H1 (cell line): Measurements from ENCODE around the gene SPI1. TPM values are rescaled to one million over a fixed set of nuclear protein-coding genes. Genes with fewer than 3 reads are reported as not detected.

ENCODE experiments used
- POU5F1 ChIP-seq: IDR thresholded peaks from 2 replicates; pipeline ENCODE4 v1.6.1; 2011; ENCODE audit warnings: low read depth, mild to moderate bottlenecking, low read length, moderate library complexity
- SRF ChIP-seq: IDR thresholded peaks from 2 replicates; pipeline ENCODE4 v1.6.1; 2011; ENCODE audit warnings: mild to moderate bottlenecking, low read depth, low read length, moderate library complexity
- polyA plus RNA-seq, 7 experiments: library from polyadenylated mRNA; depleted of rRNA in 3 of 7; stranded (reverse) in 5 of 7; unstranded in 2 of 7; fragments of >200 nt in 5 of 7; fragments of 200-250 nt in 2 of 7; gene quantifications; 1 replicate in 5 of 7; 2 replicates in 1 of 7; 4 replicates in 1 of 7; pipeline versions ENCODE4 v1.2.1 to v1.2.3, GENCODE V29; 2011 to 2013; ENCODE audit warnings: missing spikeins in 2 of 7, mixed read lengths in 2 of 7
- total RNA-seq: library from RNA; stranded (reverse); fragmentation: NEBNext Ultra II Directional; extraction: Animal tissue kit (Norgen Biotek cat#: 25700); gene quantifications from 2 replicates; pipeline ENCODE4 v1.2.1, GENCODE V29; 2021

Gene SPI1
- total and polyA plus RNA-seq, 2 of the 8 experiments (the other 6 are each of a cell fraction or from before 2014, with no cell fraction given), result 0.12 TPM; not detected in 1

DNA sequence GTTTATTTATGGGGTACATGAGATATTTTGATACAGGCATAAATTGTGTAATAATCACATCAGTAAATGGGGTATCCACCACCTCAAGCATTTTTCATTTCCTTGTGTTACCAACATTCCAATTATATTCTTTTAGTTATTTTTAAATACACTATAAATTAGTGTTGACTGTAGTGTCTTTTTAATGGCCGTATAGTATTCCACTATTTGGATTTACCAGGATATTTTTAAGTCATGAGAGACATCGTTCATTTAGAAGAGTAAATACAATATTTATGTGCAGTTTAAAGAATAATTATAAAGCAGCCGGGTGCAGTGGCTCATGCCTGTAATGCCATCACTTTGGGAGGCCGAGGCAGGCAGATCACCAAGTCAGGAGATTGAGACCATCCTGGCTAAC, 6.2 kb upstream of the SPI1 start (continued):
- TF ChIP-seq SRF, result no peak
- no peak for TF ChIP-seq POU5F1
- TF ChIP-seq, all 59 proteins: peak for 0
